Nephron progenitor cell (in vitro differentiated cells): ENCODE results near the gene VAPA.

Experiments used
- DNase-seq: peaks from one replicate; pipeline ENCODE4 v3.0.0; 2021
- H3K27ac Mint-ChIP-seq: 2 replicates; pipeline ENCODE4 v1.8.0; 2021; ENCODE audit warnings: mild to moderate bottlenecking, moderate library complexity, mixed read lengths
- H3K27me3 Mint-ChIP-seq: 2 replicates; pipeline ENCODE4 v1.8.0; 2021; ENCODE audit warnings: mild to moderate bottlenecking, low read depth, mixed read lengths; ENCODE audit not compliant: poor library complexity
- H3K36me3 Mint-ChIP-seq: 2 replicates; pipeline ENCODE4 v1.8.0; 2021; ENCODE audit warnings: low read depth, mixed read lengths
- H3K4me1 Mint-ChIP-seq: 2 replicates; pipeline ENCODE4 v1.8.0; 2021; ENCODE audit warnings: mixed read lengths
- H3K4me3 Mint-ChIP-seq: 2 replicates; pipeline ENCODE4 v1.8.0; 2021; ENCODE audit warnings: mild to moderate bottlenecking, moderate library complexity, mixed read lengths
- H3K9me3 Mint-ChIP-seq: 2 replicates; pipeline ENCODE4 v1.8.0; 2021; ENCODE audit warnings: mild to moderate bottlenecking, moderate library complexity, mixed read lengths
- TF ChIP-seq, protein P1 (sequence below): fragments of 200-600 bp; sonication (generic); IDR thresholded peaks from 2 replicates; pipeline ENCODE4 v1.5.0; 2021; ENCODE audit warnings: antibody characterized with exemption

Gene VAPA

DNA sequence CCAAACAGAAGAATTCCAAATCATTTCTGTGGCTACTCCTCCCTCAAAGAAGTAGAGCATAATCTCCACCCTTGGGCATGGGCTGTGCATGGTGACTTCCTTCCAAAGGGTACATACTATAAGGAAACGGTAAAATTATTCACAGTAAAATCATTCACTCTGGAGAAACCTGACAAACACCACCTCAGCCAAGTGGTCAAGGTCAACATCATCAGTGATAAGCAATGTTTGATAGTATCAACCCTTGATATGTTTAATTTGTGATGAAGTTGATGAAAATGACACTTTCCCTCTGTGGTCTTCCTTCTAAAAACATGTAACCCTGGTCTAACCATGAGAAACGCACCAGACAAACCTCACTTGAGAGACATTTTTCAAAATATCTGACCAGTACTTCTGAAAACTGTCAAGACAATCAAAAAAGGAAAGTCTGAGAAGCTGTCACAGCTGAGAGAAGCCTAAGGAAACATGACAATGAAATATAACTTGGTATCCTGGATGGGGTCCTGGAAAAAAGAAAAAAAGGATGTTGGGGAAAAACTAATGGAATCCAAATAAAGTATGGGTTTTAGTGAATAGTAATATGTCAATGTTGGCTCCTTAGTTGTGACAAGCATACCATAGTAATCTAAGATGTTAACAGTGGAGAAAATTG, 37.5 kb upstream of the VAPA start:
- Mint-ChIP-seq H3K4me1 (peaks cover 8% of the 10 kb centered on the region), H3K36me3 (no peaks in the 10 kb centered on the region), H3K27me3 (no peaks in the 10 kb centered on the region), H3K9me3 (no peaks in the 10 kb centered on the region), H3K27ac (no peak overlapping the region), H3K4me3 (no peak overlapping the region)
- TF ChIP-seq, protein P1, sequence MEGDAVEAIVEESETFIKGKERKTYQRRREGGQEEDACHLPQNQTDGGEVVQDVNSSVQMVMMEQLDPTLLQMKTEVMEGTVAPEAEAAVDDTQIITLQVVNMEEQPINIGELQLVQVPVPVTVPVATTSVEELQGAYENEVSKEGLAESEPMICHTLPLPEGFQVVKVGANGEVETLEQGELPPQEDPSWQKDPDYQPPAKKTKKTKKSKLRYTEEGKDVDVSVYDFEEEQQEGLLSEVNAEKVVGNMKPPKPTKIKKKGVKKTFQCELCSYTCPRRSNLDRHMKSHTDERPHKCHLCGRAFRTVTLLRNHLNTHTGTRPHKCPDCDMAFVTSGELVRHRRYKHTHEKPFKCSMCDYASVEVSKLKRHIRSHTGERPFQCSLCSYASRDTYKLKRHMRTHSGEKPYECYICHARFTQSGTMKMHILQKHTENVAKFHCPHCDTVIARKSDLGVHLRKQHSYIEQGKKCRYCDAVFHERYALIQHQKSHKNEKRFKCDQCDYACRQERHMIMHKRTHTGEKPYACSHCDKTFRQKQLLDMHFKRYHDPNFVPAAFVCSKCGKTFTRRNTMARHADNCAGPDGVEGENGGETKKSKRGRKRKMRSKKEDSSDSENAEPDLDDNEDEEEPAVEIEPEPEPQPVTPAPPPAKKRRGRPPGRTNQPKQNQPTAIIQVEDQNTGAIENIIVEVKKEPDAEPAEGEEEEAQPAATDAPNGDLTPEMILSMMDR, result no peak
- no peak for DNase-seq

DNA sequence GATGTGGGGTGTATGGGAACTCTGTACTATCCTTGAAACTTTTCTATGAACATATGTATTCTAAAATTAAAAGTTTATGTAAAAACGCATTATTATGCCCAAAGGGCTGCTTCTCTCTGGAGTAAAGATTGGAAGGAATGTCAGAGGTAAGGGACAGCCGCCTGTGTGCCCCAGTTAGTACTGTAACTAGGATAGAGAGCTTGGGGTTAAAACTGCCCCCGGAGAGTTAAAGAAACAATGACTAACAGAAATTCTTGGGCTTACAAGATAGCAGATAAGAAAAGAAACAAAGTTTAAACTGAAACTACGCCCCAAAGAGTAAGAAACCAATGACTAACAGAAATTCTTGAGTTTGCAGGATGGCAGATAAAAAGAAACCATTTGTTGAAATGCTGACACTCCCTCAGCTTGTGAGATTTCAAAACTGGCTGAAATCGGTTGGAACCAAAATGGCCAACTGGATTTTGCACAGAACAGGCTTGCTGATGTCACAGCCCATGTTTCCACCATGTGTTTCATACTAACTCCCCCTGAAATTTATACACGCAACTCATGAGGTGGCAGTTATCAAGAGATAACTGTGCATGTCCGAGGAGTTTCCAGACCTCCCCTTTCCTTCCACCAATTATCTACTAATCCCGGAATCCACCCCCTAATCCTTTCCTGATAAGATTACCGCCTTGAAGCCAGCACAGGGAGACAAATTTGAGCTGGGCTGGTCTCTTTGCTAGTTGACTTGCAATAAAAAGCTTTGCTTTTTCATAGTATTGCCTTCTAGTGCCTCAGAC, 36.8 kb upstream of the VAPA start:
- H3K27ac Mint-ChIP-seq, result no peak overlapping the region
- H3K4me1 Mint-ChIP-seq, result peaks cover 6% of the 10 kb centered on the region
- no peak overlapping the region for H3K4me3 Mint-ChIP-seq
- no peaks in the 10 kb centered on the region for H3K27me3 Mint-ChIP-seq
- TF ChIP-seq, protein P1, result no peak
- H3K9me3 Mint-ChIP-seq, result no peaks in the 10 kb centered on the region
- H3K36me3 Mint-ChIP-seq, result no peaks in the 10 kb centered on the region
- DNase-seq, result no peak

DNA sequence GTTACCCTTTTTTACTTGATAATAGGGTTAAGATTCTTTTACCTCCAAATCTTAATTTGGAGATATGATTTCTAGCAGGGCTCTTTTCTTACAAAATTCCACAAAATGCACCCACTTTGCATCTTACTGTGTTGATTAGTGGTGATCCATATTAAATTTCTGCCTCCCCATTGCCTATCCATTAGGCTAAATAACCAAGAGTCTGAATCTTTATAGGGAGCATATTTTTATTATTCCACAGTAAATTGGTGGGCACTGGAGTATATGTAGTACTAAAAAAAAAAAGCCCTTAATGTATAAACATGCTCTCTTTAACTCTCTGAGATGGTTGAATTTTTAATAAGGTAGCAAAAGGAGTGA, 36.2 kb upstream of the VAPA start:
- peaks cover 6% of the 10 kb centered on the region for H3K4me1 Mint-ChIP-seq
- H3K36me3 Mint-ChIP-seq, result no peaks in the 10 kb centered on the region

DNA sequence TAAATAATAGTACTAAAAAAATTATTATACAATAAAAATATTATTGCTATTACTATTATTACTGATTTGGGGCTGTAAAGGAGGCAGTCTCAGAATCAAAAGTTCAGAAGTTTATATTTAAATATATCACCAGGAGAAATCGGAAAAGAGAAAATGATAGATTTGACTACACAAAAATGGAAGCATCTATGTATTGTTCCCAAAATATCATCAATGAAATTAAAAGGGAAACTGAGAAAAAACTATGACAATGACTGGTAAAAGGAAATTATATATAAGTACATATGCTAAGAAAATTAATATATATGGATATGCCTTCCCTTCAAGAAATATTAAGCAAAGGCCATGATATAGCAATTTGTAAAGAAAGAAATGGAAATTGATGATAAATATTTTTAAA, 35.7 kb upstream of the VAPA start:
- DNase-seq, result no peak
- H3K27me3 Mint-ChIP-seq, result no peaks in the 10 kb centered on the region
- TF ChIP-seq, protein P1, result no peak
- no peak overlapping the region for H3K4me3 Mint-ChIP-seq
- H3K4me1 Mint-ChIP-seq, result peaks cover 6% of the 10 kb centered on the region
- no peak overlapping the region for H3K27ac Mint-ChIP-seq
- H3K9me3 Mint-ChIP-seq, result no peaks in the 10 kb centered on the region
- no peaks in the 10 kb centered on the region for H3K36me3 Mint-ChIP-seq

More for the DNA sequence above, 36.2 kb upstream of the VAPA start:
- Mint-ChIP-seq H3K9me3 (no peaks in the 10 kb centered on the region), H3K27me3 (no peaks in the 10 kb centered on the region), H3K4me3 (no peak overlapping the region), H3K27ac (no peak overlapping the region)
- no peak for DNase-seq
- TF ChIP-seq, protein P1, result no peak

DNA sequence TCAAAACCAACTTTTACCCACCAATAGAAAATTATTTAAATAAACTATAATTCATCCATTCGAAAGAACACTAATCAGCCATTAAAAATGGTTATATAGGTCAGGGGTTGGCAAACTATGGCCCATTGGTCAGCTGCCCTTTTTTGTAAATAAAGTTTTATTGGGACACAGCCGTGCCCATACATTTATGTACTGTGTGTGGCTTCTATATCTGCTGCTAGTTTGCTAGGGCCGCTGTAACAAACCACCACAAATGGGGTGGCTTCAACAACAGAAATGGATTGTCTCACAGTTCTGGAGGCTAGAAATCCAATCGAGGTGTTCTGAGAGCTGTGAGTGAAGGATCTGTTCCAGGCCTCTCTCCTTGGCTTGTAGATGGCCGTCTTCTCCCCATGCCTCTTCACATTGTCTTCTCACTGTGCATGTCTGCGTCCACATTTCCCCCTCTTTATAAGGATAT, 35.0 kb upstream of the VAPA start:
- TF ChIP-seq, protein P1, result no peak
- H3K36me3 Mint-ChIP-seq, result no peaks in the 10 kb centered on the region
- no peak overlapping the region for H3K4me3 Mint-ChIP-seq
- H3K27me3 Mint-ChIP-seq, result no peaks in the 10 kb centered on the region
- no peak for DNase-seq
- H3K27ac Mint-ChIP-seq, result no peak overlapping the region
- peaks cover 6% of the 10 kb centered on the region for H3K4me1 Mint-ChIP-seq
- H3K9me3 Mint-ChIP-seq, result no peaks in the 10 kb centered on the region
